Activated T-cell treated with anti-CD3 and anti-CD28 coated beads, Interleukin-2, amount 50 U/mL, for 24 hours (primary cell): ENCODE results near the gene GPR17.

Source experiments
- DNase-seq: peaks from one replicate; pipeline ENCODE4 v3.0.0-alpha.2; 2020
- H3K27ac Mint-ChIP-seq: 2 replicates; pipeline ENCODE4 v1.8.0; 2020; ENCODE audit warnings: mild to moderate bottlenecking, mixed read lengths
- H3K27me3 Mint-ChIP-seq: 2 replicates; pipeline ENCODE4 v1.8.0; 2020; ENCODE audit warnings: mixed read lengths
- H3K36me3 Mint-ChIP-seq: 2 replicates; pipeline ENCODE4 v1.8.0; 2020; ENCODE audit warnings: low read depth, mixed read lengths
- H3K4me1 Mint-ChIP-seq: 2 replicates; pipeline ENCODE4 v1.8.0; 2020; ENCODE audit warnings: low read depth, mixed read lengths
- H3K4me3 Mint-ChIP-seq: 2 replicates; pipeline ENCODE4 v1.8.0; 2020; ENCODE audit warnings: mild to moderate bottlenecking, moderate library complexity, mixed read lengths
- H3K9me3 Mint-ChIP-seq: 2 replicates; pipeline ENCODE4 v1.8.0; 2020; ENCODE audit warnings: mixed read lengths

Gene GPR17

DNA sequence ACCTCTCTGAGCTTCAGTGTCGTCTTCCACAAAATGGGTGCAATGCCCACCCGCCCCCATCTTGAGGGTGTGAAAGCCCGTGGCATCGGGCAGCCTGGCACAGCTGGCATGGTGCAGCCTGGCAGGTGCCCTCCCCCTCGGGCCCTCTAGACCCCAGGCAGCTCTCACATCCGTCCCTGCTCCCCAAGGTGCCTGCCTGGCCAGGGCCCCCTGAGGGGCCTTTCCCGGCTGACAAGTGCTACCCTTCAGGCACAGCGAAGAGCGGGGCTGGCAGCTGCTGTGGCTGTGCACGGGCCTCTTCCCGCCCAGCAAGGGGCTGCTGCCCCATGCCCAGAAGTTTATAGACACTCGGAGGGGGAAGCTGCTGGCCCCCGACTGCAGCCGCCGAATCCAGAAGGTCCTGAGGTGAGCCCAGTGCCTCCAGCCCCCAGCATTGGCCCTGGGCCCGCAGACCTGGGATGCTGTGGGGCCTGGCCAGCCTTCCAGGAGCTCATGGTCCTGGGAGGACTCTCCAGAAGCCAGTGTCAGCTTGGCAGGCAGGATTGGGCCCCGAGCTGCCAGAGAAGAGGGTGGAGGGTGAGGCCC is 13.9 kb upstream of the GPR17 start:
- no peaks in the 10 kb centered on the region for H3K27me3 Mint-ChIP-seq
- no peak overlapping the region for H3K27ac Mint-ChIP-seq
- H3K4me3 Mint-ChIP-seq: no peak overlapping the region
- DNase-seq: no peak
- H3K4me1 Mint-ChIP-seq: peaks cover 27% of the 10 kb centered on the region
- H3K9me3 Mint-ChIP-seq: no peaks in the 10 kb centered on the region
- no peaks in the 10 kb centered on the region for H3K36me3 Mint-ChIP-seq

DNA sequence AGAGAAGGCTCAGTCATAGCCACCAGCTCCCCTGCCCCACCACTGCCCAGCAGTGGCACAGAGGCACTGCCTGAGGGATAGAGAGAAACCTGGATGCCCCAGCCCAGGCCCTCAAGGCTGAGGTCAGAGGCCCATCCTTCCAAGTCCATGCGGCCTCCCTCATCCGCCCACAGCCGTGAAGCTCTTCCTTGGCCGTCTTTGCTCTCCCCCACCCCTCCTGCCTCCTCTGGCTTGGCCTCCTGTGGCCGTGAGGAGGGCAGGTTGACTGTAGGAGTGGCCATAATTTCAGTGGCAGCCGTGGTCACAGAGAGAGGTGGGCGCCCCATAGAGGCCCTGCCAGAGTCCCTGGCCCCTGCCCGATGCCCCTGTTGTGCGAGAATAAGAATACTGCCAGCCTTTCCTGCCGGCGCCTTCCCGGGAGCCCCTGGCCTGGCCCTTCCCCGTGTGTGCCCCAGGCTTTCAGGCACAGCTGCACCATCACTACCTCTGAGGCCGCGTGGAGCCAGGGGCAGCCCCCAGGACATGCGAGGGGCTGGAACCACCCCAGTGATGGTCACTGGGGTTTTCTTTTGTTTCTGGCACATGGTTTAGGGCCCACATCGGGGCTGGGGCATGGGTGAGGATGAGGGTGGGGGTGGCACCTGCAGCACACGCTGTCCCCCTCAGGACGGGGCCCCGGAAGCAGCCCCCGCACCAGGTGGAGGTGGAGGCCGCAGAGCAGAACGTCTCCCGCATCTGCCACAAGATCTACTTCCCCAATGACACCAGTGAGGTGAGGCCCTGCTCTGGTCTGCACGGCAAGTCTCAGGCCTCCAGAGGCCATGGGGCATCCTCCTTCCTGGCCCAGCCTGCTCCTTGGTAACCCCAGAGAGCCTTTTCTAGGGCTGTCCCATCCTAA is 13.1 kb upstream of the GPR17 start:
- Mint-ChIP-seq H3K4me3 (no peak overlapping the region), H3K27me3 (no peaks in the 10 kb centered on the region), H3K36me3 (no peaks in the 10 kb centered on the region), H3K4me1 (peaks cover 31% of the 10 kb centered on the region), H3K9me3 (no peaks in the 10 kb centered on the region), H3K27ac (peak overlapping the region; percentile 76)
- peak; percentile 52 for DNase-seq

DNA sequence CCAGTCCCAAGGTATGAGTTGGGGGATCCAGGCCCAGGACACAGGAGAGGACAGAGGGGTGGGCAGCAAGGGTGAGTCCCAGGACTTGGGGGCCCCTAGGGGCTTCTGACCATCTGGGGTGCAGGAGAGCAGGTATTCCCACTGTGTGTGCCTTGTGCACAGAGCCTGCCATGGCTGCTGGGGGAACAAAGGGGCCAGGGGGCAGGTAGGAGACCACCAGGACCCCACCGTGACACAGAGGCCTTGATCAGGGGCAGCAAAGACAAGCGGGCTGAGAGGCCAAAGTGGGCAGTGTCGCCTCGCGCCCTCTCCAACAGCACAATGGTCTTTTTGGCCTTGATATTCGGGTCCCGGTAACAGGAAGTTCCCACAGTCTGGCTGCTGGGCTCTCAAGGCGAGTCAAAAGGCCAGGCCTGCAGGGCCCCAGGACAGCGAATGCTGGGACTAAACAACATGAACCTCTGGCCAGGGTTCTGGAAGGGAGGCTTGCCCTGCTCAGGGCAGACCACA is 12.3 kb upstream of the GPR17 start:
- Mint-ChIP-seq H3K4me3 (no peak overlapping the region), H3K4me1 (peaks cover 38% of the 10 kb centered on the region), H3K36me3 (no peaks in the 10 kb centered on the region), H3K9me3 (no peaks in the 10 kb centered on the region), H3K27ac (peak overlapping the region; percentile 76), H3K27me3 (no peaks in the 10 kb centered on the region)
- no peak for DNase-seq

DNA sequence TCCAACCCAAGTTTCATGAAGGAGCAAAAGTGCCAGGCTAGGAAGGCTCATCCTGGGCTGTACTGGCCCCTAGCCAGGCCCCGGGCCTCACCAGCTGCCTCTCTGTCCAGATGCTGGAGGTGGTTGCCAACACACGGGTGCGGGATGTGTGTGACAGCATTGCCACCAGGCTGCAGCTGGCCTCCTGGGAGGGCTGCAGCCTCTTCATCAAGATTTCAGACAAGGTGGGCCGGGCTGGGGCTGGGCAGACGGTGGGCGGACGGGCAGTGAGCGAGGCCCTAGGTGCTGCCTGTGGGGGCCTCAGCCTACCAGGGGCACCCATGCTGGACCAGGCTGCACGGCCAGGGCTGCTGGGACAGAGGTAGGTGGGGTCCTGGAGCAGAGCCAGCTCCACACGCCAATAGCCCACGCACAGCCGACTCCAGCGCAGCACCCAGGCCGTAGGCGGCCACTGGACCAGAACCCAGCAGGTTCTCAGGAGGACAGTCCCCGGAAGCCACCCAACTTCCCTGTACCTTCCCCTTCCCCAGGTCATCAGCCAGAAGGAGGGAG is 11.8 kb upstream of the GPR17 start:
- Mint-ChIP-seq H3K27me3 (no peaks in the 10 kb centered on the region), H3K4me1 (peaks cover 43% of the 10 kb centered on the region), H3K9me3 (no peaks in the 10 kb centered on the region), H3K36me3 (peaks cover 2% of the 10 kb centered on the region), H3K4me3 (no peak overlapping the region), H3K27ac (no peak overlapping the region)
- DNase-seq: no peak

DNA sequence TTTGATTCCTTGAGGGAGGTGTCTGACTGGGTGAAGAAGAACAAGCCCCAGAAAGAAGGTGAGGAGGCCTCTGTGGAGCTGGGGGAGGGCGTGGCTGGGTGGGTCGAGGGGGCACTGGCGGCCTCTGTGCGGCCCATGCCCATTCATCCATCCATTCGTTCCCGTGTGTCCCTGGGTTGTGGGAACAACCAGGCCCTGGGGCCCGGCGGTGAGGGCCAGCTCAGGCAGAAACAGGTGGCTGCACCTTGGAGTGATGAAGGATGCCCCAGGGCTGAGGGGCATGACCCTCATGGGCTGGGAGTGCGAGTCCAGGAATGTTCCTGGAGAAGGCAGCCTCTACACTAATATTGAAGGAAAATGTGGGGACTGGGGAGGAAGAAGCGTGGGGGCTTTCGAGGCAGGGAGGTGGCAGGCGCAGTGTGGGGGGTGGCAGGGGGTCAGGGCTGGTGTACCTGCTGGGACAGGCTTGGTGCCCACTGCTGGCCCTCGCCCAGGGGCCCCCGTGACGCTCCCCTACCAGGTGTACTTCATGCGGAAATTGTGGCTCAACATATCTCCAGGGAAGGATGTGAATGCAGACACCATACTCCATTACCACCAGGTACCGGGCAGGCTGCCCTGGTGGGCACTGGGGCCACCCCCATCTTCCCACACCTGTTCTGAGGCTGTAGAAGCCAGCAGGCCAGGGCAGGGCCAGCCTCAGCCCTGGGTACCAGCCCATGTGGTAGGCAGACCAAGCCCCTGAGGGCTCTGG is 11.2 kb upstream of the GPR17 start:
- Mint-ChIP-seq H3K9me3 (no peaks in the 10 kb centered on the region), H3K27ac (no peak overlapping the region), H3K4me3 (no peak overlapping the region), H3K4me1 (peaks cover 49% of the 10 kb centered on the region), H3K27me3 (no peaks in the 10 kb centered on the region), H3K36me3 (peaks cover 4% of the 10 kb centered on the region)
- DNase-seq: no peak

DNA sequence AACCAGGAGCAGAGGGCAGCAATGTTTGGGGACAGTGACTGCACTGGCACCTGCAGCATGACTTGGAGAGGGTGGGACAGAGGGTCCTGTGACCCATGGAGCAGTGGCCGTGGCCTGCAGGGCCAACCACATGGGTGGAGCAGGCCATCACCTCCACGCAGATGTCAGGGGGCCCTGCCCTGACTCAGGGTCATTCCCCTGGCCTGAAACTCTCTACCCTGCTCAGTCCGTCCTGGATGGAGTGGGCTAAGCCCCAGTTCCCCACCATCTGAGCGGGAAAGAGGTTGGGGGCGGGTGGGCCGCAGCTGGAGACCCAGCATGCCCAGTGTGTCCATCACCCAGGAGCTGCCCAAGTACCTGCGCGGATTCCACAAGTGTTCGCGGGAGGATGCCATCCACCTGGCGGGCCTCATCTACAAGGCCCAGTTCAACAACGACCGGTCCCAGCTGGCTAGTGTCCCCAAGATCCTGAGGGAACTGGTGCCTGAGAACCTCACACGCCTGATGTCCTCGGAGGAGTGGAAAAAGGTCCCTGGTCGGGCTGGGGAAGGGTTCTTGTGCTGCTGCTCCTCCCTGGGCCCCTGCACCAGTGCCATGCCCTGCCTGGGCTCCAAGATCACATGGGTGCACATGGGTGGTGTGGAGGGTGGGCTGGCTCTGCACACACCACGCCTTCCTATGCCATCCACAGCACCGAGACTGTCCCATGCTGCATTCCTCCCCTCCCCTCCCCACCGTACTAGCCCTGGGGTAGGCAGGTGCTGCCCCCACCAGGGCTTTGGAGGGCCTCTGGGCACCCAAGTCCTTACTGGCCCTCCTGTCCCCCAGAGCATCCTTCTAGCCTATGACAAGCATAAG is 10.3 kb upstream of the GPR17 start:
- peaks cover 4% of the 10 kb centered on the region for H3K36me3 Mint-ChIP-seq
- H3K4me3 Mint-ChIP-seq: no peak overlapping the region
- H3K27ac Mint-ChIP-seq: no peak overlapping the region
- no peak for DNase-seq
- peaks cover 57% of the 10 kb centered on the region for H3K4me1 Mint-ChIP-seq
- H3K27me3 Mint-ChIP-seq: no peaks in the 10 kb centered on the region
- no peaks in the 10 kb centered on the region for H3K9me3 Mint-ChIP-seq

DNA sequence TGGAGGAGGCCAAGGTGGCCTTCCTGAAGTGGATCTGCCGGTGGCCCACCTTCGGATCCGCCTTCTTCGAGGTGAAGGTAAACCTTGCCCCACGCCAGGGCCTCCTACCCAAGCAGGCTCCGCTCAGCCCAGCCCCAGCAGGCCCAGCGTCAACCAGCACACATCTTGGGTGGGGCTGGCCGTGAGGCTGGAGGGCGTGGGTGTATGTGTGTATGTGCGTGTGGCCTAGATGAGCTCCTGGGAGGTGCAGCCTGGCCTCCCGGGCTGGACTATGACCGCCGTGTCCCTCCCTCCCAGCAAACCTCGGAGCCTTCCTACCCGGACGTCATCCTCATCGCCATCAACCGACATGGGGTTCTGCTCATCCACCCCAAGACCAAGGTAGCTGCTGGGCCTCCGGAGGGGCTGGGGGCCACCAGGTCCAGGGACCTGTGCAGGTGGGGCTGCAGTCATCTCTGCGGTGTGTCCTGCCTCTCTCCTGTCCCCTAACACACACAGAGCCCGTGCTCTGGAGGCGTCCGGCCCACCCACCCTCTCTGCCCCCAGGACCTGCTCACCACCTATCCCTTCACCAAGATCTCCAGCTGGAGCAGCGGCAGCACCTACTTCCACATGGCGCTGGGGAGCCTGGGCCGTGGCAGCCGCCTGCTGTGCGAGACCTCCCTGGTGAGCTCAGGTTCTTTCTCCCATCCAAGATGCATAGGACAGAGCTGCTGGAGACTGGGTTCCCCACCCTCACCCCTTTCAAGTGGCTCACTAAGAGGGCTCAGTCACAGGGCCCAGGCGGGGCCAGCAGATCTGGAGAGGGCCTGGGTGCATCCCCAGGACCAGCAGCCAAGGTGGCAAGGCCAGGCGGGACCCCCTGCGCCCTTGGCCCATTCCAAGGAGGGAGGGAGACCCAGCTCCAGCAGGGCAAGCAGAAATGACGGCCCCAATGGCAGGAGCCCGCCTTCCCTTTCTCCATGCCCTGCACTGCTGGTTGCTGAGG is 9.4 kb upstream of the GPR17 start:
- no peaks in the 10 kb centered on the region for H3K9me3 Mint-ChIP-seq
- peaks cover 66% of the 10 kb centered on the region for H3K4me1 Mint-ChIP-seq
- no peak overlapping the region for H3K27ac Mint-ChIP-seq
- H3K27me3 Mint-ChIP-seq: no peaks in the 10 kb centered on the region
- peaks cover 4% of the 10 kb centered on the region for H3K36me3 Mint-ChIP-seq
- no peak for DNase-seq
- H3K4me3 Mint-ChIP-seq: no peak overlapping the region

DNA sequence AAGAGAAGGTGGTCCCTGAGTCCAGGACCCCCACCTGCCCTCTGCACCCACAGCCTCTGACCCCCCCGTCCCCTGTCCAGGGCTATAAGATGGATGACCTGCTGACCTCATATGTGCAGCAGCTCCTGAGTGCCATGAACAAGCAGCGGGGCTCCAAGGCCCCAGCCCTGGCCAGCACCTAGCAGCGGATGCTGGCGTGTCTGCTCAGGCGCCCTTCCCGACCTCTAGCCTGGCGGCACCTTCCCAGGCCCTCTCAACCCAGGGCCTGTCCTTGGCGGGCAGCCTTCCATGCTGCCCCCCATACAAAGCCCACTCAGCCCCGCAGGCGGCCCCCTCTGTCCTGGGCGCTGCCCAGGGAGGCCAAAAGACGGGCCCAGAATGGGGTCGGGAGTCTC is 8.7 kb upstream of the GPR17 start:
- no peaks in the 10 kb centered on the region for H3K27me3 Mint-ChIP-seq
- peaks cover 4% of the 10 kb centered on the region for H3K36me3 Mint-ChIP-seq
- H3K4me3 Mint-ChIP-seq: no peak overlapping the region
- DNase-seq: no peak
- no peak overlapping the region for H3K27ac Mint-ChIP-seq
- no peaks in the 10 kb centered on the region for H3K9me3 Mint-ChIP-seq
- H3K4me1 Mint-ChIP-seq: peaks cover 67% of the 10 kb centered on the region

DNA sequence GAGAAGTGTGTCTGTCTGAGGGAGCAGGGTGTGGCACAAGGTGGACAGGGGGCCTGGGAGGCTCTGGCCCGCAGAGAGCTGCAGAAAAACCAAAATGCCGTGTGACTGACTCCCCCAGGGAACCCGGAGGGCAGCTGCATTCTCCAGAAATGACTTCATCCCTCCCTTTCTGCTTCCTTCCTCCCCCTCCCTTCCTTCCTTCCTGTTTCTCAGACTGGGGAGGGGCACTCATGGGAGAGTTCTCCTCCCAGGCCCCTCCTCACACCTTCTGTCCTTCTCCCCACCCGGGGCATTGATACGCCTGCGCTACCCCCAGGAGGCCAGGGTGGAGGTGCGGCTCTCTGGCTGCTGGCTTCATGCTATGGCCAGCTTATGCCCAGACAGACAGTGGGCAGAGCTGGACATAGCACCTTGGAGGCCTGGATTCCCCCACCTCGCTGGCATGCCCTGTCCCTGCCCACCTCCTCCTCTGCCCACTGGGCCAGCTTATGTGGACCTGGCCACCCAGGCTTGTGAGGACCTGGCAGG is 8.2 kb upstream of the GPR17 start:
- Mint-ChIP-seq H3K4me1 (peaks cover 67% of the 10 kb centered on the region), H3K36me3 (peaks cover 4% of the 10 kb centered on the region), H3K4me3 (no peak overlapping the region), H3K27ac (peak overlapping the region; percentile 79), H3K9me3 (no peaks in the 10 kb centered on the region), H3K27me3 (no peaks in the 10 kb centered on the region)
- DNase-seq: no peak

DNA sequence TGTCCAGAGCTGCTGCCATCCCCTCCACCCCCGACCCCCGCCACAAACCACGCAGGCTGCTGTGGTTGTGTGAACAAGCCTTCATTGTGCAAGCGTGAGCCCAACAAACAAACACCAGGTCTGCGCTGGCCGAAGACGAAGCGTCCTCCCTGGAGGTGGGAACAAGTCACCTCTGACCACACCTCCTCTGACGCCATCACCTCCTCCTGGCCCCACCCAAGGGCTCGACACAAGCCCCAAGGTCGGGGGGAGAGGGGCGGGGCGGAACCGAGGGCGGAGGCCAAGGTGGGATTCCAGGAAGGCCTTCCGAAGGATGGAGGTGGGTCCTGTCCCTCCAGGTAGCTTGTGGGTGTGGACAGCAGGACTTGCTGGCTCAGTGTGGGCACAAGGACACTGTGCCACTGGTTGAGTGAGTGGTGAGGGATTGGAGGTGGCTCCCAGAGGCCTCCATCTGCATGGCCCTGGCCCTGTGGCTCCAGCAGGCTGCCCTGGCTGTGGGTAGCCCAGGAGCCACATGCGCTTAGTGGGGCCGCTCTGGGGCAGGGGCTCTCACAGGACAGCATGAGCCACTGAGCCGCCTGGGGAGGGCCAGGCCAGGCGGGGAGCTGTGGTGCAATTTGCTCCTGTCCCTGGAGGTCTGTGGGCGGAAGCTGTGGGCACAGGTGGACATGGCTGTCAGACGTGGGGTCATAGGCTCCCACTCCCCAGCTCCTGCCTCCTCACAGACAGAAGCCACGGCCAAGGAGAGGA is 7.4 kb upstream of the GPR17 start:
- Mint-ChIP-seq H3K4me1 (peaks cover 59% of the 10 kb centered on the region), H3K4me3 (no peak overlapping the region), H3K27ac (peak overlapping the region; percentile 79), H3K9me3 (no peaks in the 10 kb centered on the region), H3K36me3 (peaks cover 4% of the 10 kb centered on the region), H3K27me3 (no peaks in the 10 kb centered on the region)
- no peak for DNase-seq

DNA sequence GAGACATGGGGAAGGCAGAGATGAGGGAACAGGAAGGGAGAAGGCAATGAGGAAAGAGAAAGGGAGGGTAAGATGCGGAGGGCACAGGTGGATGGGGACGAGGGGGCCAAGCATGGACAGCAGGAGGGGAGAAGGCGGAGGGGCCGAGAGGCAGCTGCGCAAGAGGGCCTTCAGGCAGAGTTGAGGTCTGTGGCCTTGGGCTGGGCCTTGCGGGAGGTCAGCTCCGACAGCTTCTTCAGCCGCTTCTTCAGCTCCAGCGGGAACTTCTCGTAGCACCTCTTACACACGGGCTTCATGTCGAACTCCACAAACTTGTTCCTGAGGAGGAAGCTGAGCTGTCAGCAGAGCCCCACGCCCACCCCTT is 6.9 kb upstream of the GPR17 start:
- no peaks in the 10 kb centered on the region for H3K9me3 Mint-ChIP-seq
- peaks cover 56% of the 10 kb centered on the region for H3K4me1 Mint-ChIP-seq
- H3K4me3 Mint-ChIP-seq: no peak overlapping the region
- peaks cover 4% of the 10 kb centered on the region for H3K36me3 Mint-ChIP-seq
- no peak overlapping the region for H3K27ac Mint-ChIP-seq
- no peaks in the 10 kb centered on the region for H3K27me3 Mint-ChIP-seq
- DNase-seq: no peak
